GM19452 (cell line): ENCODE data around the gene CMAS.

Experiments used
- ATAC-seq: cut with Tn5 transposase; IDR thresholded peaks from one replicate; pipeline ENCODE4 v1.9.1; 2021; ENCODE audit not compliant: unreplicated experiment

CMAS gene

GRCh38 chr12:22105542-22105941, 59.5 kb downstream of the CMAS start:
- no peak for ATAC-seq

DNA sequence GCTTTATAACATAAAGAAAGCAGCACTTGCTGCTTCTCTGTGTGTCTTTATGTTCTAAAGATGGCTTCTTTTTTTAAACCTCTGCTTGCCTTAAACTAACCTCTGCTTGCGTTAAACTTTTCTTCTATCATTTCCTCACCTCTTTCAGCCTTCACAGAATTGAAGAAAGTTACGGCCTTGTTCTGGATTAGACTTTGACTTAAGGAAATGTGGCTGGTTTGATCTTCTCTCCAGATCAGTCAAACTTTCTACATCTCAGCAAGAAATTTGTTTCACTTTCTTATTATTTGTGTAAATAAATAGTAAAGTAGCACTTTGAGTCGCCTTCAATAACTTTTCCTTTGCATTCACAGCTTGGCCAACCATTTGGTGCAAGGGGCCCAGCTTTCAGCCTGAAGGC, 64.2 kb downstream of the CMAS start:
- no peak for ATAC-seq
